OCI-LY7 (cell line): ENCODE data around the gene NPFF. TPM values are rescaled to one million over a fixed set of nuclear protein-coding genes. Genes with fewer than 3 reads are reported as not detected.

ENCODE experiments used
- BruUV-seq: library from RNA; stranded (reverse); fragments of 400-500 nt; replicated peaks from 2 replicates; lab custom pipeline; 2021; lab: Mats Ljungman, UMichigan
- CTCF ChIA-PET: fragments of 300-600 bp; sonication (Branson Sonifier 250); formaldehyde crosslinking; loops from one replicate; lab custom pipeline; 2022; ENCODE audit warnings: antibody characterized with exemption; ENCODE audit not compliant: unreplicated experiment; lab: Charles Lee
- POLR2A ChIA-PET: fragments of 300-600 bp; sonication (Branson Sonifier 250); formaldehyde crosslinking; loops from one replicate; lab custom pipeline; 2022; ENCODE audit warnings: antibody characterized with exemption; lab: Charles Lee
- DNase-seq: peaks from one replicate; pipeline ENCODE4 v3.0.0-alpha.2; 2015; ENCODE audit warnings: low spot score
- H2AFZ ChIP-seq: fragments of 200-600 bp; sonication (generic), shearing (Covaris generic); 2 replicates; pipeline ENCODE4 v1.6.1; 2014; ENCODE audit warnings: mild to moderate bottlenecking, antibody characterized with exemption, low read length, moderate library complexity
- H3K27ac ChIP-seq: fragments of 200-600 bp; sonication (generic); 2 replicates; pipeline ENCODE4 v1.5.1; 2014; ENCODE audit warnings: mixed run types, low read depth, mild to moderate bottlenecking, moderate library complexity, low read length, inconsistent platforms; ENCODE audit not compliant: poor library complexity, severe bottlenecking
- H3K36me3 ChIP-seq: fragments of 200-600 bp; sonication (generic); 2 replicates; pipeline ENCODE4 v1.6.1; 2014; ENCODE audit warnings: mild to moderate bottlenecking, antibody characterized with exemption, low read length, moderate library complexity, mixed read lengths; ENCODE audit not compliant: insufficient read depth
- H3K4me1 ChIP-seq: fragments of 200-600 bp; sonication (generic); 2 replicates; pipeline ENCODE4 v1.5.1; 2014; ENCODE audit warnings: mild to moderate bottlenecking, low read length; ENCODE audit not compliant: insufficient read depth, poor library complexity, severe bottlenecking
- H3K4me2 ChIP-seq: fragments of 200-600 bp; sonication (generic); 2 replicates; pipeline ENCODE4 v1.6.1; 2014; ENCODE audit warnings: mild to moderate bottlenecking, low read length
- H3K4me3 ChIP-seq: fragments of 200-600 bp; sonication (generic); 2 replicates; pipeline ENCODE4 v1.5.1; 2014; ENCODE audit warnings: mild to moderate bottlenecking, low read depth, low read length; ENCODE audit not compliant: poor library complexity, severe bottlenecking
- H3K79me2 ChIP-seq: fragments of 200-600 bp; sonication (generic); 2 replicates; pipeline ENCODE4 v1.6.1; 2016; ENCODE audit warnings: low read depth, mild to moderate bottlenecking, low read length, moderate library complexity, mixed read lengths; ENCODE audit not compliant: insufficient read depth
- H3K9me2 ChIP-seq: fragments of 200-600 bp; sonication (generic); 2 replicates; pipeline ENCODE4 v1.6.1; 2016; ENCODE audit warnings: mild to moderate bottlenecking, low read length, mixed read lengths; ENCODE audit not compliant: insufficient read depth
- H3K9me3 ChIP-seq: fragments of 200-600 bp; sonication (generic); 2 replicates; pipeline ENCODE4 v1.6.1; 2014; ENCODE audit warnings: mild to moderate bottlenecking, mixed run types, low read length, mixed read lengths
- H4K20me1 ChIP-seq: fragments of 200-600 bp; sonication (generic); 2 replicates; pipeline ENCODE4 v1.6.1; 2014; ENCODE audit warnings: mild to moderate bottlenecking, antibody characterized with exemption, low read length, moderate library complexity, mixed read lengths; ENCODE audit not compliant: insufficient read depth
- CTCF ChIP-seq: fragments of 200-600 bp; sonication (generic); conservative IDR thresholded peaks from 2 replicates; pipeline ENCODE4 v1.5.1; 2014; ENCODE audit warnings: mild to moderate bottlenecking, antibody characterized with exemption, low read length, moderate library complexity, mixed read lengths
- EZH2phosphoT487 ChIP-seq: fragments of 200-600 bp; sonication (generic); IDR thresholded peaks from 2 replicates; pipeline ENCODE4 v1.6.1; 2018; ENCODE audit warnings: low read depth, borderline replicate concordance, mild to moderate bottlenecking, mixed run types, antibody characterized with exemption, low read length, moderate library complexity, mixed read lengths
- intact Hi-C: fragments of 100-400 bp; cut with micrococcal nuclease; formaldehyde crosslinking; loops from one replicate; pipeline ENCODE4 v1.10.0; 2022; ENCODE audit not compliant: unreplicated experiment
- total RNA-seq, 2 experiments: library from RNA; depleted of rRNA in 1 of 2; stranded (reverse); fragments of >200 nt in 1 of 2; shearing (Covaris generic) in 1 of 2; gene quantifications; 2 replicates each; pipeline ENCODE4 v1.2.3, GENCODE V29; 2014 to 2022

The NPFF gene
- total RNA-seq, 2 experiments from 2014 or later, result not detected

DNA sequence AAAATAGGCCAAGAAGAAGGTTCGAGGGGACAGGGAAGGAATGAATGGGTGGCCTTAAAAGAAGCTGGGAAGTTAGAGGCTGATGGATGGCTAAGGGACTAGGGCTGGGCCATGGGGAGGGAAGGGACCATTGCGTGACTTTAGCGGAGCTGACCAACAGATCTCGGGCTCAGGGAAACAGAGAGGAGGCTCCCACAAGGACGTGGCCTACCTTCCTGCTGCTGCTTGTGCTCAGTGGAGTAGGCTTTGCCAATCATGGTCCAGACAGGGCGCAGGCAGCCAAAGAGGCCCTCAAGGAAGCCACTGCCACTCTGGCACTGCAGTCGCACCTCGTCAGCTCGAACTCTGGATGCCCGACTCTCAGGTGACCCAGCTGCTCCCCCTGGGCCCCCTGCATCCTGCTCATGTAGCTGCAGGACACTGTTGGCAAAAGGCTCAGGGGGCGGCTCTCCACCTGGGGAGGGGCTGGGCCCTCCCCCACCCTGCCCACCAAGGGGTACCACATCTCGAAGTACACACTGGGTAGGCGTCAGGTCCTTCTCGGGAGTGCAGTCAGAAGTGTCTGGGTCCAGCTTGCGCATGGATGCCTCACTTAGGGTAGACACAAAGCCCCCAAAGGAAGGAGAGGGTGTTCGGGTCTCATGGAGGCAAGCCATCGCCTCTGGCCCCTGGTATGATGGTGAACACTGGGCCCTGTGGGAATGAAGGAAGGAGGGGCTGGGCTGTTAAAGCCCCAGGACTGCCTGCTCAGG, 20.4 kb downstream of the NPFF start:
- Histone ChIP-seq H3K79me2 (no peaks in the 10 kb centered on the region), H3K4me2 (no peak overlapping the region), H3K27ac (no peak overlapping the region), H3K9me2 (no peaks in the 10 kb centered on the region), H3K9me3 (no peaks in the 10 kb centered on the region), H2AFZ (no peak overlapping the region), H3K4me3 (no peak overlapping the region), H3K4me1 (peaks cover 5% of the 10 kb centered on the region), H4K20me1 (no peaks in the 10 kb centered on the region), H3K36me3 (peaks cover 61% of the 10 kb centered on the region)
- intact Hi-C loops, result no loop called here
- BruUV-seq, result no TSS peak
- ChIA-PET POLR2A (no interaction called here), CTCF (no interaction called here)
- TF ChIP-seq CTCF (no peak), EZH2phosphoT487 (no peak)
- DNase-seq, result no peak

- ChIA-PET POLR2A (no interaction called here), CTCF (no interaction called here)
- H3K4me2 ChIP-seq, result no peak overlapping the region
- H3K9me3 ChIP-seq, result no peaks in the 10 kb centered on the region
- H3K36me3 ChIP-seq, result peaks cover 69% of the 10 kb centered on the region
- H4K20me1 ChIP-seq, result no peaks in the 10 kb centered on the region
- no TSS peak for BruUV-seq
- DNase-seq, result no peak
- TF ChIP-seq CTCF (no peak), EZH2phosphoT487 (no peak)
- intact Hi-C loops, result no loop called here
- no peaks in the 10 kb centered on the region for H3K9me2 ChIP-seq
- no peak overlapping the region for H2AFZ ChIP-seq
- H3K27ac ChIP-seq, result no peak overlapping the region
- no peaks in the 10 kb centered on the region for H3K79me2 ChIP-seq
- peaks cover 5% of the 10 kb centered on the region for H3K4me1 ChIP-seq
- no peak overlapping the region for H3K4me3 ChIP-seq
Measured at GRCh38 chr12:53485955-53486735, 21.1 kb downstream of the NPFF start.
